ENCODE results near the gene NEDD9.

DNA sequence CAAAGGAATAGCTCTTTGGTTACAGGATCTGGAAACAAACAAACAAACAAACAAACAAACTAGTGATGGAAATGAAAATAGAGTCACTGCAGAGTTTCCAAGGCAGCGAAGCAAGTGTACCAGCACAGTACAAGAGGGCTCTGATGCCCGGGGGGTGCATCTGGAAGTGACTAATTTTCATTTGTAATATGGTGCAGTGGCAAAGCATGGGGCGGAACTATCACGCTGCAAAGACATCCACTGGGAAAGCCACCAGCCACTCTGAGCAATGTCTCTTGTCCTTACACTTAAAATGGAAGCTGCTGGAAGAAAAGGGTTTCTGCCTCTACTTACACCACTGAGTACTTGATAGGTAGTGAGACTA is 44.4 kb upstream of the NEDD9 start:
- TF ChIP-seq, protein P1, sequence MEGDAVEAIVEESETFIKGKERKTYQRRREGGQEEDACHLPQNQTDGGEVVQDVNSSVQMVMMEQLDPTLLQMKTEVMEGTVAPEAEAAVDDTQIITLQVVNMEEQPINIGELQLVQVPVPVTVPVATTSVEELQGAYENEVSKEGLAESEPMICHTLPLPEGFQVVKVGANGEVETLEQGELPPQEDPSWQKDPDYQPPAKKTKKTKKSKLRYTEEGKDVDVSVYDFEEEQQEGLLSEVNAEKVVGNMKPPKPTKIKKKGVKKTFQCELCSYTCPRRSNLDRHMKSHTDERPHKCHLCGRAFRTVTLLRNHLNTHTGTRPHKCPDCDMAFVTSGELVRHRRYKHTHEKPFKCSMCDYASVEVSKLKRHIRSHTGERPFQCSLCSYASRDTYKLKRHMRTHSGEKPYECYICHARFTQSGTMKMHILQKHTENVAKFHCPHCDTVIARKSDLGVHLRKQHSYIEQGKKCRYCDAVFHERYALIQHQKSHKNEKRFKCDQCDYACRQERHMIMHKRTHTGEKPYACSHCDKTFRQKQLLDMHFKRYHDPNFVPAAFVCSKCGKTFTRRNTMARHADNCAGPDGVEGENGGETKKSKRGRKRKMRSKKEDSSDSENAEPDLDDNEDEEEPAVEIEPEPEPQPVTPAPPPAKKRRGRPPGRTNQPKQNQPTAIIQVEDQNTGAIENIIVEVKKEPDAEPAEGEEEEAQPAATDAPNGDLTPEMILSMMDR (IDR thresholded peaks at IDR 0.05), result no peak
- no peak for TF ChIP-seq POLR2AphosphoS5 (IDR thresholded peaks at IDR 0.05; ENCODE audit: low read depth, low read length)
- TF ChIP-seq USF2 (IDR thresholded peaks at IDR 0.05; ENCODE audit: borderline replicate concordance, low read depth, low read length), result no peak
- no peak for TF ChIP-seq GATA2 (CRISPR knock-in tag; IDR thresholded peaks at IDR 0.05)
- TF ChIP-seq MXI1 (IDR thresholded peaks at IDR 0.05; ENCODE audit: low read depth, low read length), result no peak
- TF ChIP-seq RAD21 (IDR thresholded peaks at IDR 0.05; ENCODE audit: low read length), result no peak
- TF ChIP-seq NFIC (IDR thresholded peaks at IDR 0.05; ENCODE audit: borderline replicate concordance), result no peak
- TF ChIP-seq TEAD4 (IDR thresholded peaks at IDR 0.05; ENCODE audit: borderline replicate concordance, insufficient read depth), result no peak
